ENCODE results near the gene PGF.
"Not testable (repeated sequence)": the region's sequence is repeated elsewhere in the genome, so short reads cannot be mapped to it uniquely, and the experiment has no call there.

PGF gene

DNA sequence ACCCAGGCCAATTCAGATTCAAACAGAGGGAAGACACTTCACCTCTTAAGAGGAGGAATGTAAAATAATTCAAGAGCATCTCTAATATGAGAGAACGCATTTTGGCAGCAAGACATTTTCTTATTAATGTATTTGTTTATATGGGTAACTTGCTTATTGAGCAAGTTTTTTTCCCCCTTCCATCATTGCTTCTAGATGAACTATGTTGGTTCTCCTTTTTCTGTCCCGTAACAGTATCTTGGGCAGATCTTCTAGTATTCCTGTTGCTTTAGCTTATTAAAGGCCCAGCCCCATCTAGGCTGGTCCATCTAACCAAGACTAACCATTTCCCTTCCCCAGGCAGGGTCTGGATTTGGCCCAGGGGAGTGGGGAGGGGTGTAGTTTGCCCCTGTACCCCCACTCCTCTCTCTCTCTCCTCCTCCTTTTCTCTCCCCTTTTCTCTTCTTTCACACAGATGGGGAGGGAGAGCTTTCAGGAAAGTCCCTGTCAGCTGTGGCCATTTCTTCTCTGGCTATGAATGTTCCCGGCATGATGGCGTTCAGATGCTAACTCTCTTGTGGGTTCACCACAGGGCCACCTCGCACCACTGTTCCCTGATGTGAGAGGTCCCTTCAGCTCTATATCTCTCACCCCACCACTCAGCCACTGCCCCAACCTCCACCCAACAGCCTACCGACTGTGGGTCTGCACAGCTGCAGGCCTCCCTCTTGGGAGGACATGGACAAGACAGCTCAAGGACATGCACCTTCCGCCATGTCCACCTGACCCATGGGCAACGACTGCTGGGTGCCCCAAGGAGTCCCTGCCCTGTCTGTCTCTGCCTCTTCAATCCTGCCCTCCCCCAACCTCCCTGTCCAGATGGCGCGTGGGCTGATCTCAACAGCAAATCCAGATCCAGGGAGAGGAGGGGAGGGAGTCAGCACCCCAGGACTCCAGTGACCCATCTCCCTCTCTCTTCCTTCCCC lies 16.6 kb downstream of the PGF start:
- peak; percentile 45 for DNase-seq

DNA sequence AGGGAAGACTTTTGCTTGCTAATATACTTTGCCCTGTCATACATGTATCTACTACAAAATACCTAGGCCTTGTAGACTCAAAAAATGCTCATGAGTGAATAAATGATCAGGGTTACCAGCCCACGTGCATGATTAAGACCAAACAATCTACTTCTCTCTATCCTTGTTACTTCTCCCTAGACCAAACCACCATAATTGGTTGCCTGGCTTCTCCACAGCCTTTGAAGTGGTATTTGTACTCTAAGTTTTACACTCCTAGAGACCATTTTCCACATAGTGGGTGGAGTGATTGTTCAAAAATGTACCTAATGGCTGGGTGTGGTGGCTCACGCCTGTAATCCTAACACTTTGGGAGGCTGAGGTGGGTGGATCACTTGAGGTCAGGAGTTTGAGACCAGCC lies 18.2 kb downstream of the PGF start:
- no peak for DNase-seq

DNA sequence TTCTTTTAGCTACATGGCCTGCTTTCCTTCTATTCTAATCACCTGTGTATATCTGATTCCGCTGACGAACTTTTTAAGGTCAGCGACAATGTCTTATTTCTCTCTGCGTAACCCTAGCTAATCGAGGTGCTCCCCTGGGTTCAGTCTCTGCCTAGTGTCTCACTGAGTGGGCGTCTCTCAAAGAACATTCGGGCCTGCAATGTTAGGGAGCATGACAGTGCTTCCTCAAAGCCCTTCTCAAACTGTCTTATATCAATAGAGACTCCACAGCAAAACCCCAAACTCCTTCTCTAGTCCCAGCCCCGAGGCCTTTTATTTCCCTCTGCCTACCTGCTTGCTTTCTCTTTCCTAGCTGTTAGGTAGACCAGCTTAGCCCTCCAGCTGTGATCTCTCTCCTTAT lies 18.7 kb downstream of the PGF start:
- no peak for DNase-seq

DNA sequence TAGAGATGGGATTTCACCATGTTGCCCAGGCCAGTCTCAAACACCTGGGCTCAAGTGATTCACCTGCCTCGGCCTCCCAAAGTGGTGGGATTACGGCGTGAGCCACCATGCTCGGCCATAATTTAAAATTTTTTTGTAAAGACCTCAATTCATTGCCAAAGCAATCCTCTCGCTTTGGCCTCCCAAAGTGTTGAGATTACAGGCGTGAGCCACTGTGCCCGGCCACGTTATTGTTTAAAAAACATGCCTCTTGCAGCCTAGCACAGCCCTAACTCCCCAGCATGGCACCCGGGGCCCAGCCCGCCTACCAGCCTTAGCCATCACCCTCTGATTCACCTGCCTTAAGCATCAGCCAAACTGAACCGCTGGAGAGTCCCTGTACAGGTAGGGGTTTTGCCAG lies 19.2 kb downstream of the PGF start:
- DNase-seq = no peak

- no peak for DNase-seq
These were observed 20.1 kb downstream of the PGF start for GRCh38 chr14:74935360-74935680.

DNA sequence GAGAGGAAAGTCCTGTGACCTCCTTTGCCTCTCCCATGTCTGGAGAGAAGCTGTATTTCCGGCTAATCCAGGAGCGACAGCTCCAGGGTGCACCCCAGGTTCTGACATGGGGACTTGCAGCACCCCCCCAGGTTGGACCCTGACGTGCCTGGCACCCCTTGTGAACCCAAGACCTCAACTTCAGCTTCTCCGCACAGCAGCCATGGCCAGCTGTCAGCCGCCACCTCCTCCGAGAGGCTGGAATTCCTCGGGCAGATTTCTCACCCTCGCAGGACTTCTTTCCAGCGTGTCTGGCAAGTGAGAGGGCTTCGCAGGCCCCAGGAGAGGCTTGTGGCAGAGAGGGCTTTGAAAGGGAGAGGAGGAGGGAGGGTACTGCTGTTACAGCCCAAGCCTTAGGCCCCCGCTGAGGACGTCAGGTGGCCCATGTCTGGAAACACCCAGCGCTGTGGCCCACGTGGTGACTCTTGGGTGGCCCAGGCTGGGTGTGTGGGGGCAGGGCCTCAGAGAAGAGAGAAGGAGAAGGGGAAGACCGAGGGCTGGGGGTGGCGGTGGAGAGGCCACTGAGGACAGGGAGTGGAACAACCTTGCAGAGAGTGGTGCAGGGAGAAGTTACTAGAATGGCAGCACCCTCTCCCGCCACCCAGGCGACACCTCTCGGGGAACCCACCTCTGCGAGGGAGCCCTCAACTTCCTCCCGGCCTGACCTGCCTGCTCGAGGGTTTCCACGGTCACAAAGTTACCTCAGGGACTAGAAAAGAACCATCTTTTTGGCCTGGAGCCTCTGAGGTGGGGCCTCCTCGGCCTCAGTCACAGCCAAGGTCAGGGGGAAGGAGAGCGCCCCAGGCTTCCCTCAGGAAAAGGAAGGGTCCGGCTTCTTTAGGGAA lies 20.7 kb downstream of the PGF start:
- DNase-seq = no peak

GRCh38 chr14:74934041-74934440 lies 21.4 kb downstream of the PGF start:
- DNase-seq = no peak

DNA sequence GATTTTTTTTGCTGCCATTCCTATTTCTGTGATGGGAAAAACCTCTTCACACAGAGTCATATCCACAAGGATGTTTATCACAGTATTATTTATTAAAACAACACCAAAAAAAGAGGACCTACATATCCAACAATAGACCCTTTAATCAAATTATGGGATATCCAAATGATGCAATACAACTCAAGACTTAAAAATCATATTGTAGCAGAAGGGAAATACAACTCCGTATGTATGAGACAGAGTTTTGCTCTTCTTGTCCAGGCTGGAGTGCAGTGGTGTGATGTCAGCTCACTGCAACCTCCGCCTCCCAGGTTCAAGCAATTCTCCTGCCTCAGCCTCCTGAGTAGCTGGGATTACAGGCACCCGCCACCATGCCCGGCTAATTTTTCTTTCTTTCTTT lies 22.5 kb downstream of the PGF start:
- not testable (repeated sequence) for DNase-seq

DNA sequence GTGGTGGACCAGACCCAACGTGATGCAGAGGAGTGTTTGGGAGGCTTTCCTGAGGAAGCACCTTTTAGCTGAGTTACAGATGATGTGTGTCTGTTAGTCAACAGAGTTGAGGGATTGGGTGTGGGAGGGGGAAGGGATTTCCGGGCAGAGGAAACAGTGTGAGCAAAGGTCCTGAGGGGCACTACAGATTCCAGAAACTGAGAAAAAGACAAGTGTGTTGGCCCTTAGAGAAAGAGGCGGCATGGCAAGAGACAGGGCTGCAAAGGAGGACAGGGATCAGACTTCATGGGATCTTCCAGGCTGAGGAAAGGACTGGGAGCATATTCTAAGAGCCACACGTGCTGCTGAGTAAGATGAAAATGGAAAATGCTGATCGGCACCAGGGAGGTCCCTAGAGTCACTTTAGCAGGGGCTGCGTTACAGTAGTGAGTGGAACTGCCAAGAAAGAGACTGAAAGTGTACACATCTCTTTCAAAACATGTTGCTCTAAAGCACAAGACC lies 22.9 kb downstream of the PGF start:
- peak; percentile 62 for DNase-seq

- not testable (repeated sequence) for DNase-seq
These were observed 23.7 kb downstream of the PGF start for GRCh38 chr14:74931744-74932143.

- DNase-seq = no peak
These were observed 26.2 kb downstream of the PGF start for GRCh38 chr14:74929242-74929641.

GRCh38 chr14:74927225-74927624 lies 28.2 kb downstream of the PGF start:
- no peak for DNase-seq

GRCh38 chr14:74924061-74924460 lies 31.3 kb downstream of the PGF start:
- DNase-seq = no peak

GRCh38 chr14:74922752-74923401 lies 32.5 kb downstream of the PGF start, which contains the start of gene RPS6KL1:
Gene RPS6KL1 (minus strand): TSS chr14:74923260. CDS start chr14:74921541, 1,719 bp downstream.
- peak; percentile 77 for DNase-seq

DNA sequence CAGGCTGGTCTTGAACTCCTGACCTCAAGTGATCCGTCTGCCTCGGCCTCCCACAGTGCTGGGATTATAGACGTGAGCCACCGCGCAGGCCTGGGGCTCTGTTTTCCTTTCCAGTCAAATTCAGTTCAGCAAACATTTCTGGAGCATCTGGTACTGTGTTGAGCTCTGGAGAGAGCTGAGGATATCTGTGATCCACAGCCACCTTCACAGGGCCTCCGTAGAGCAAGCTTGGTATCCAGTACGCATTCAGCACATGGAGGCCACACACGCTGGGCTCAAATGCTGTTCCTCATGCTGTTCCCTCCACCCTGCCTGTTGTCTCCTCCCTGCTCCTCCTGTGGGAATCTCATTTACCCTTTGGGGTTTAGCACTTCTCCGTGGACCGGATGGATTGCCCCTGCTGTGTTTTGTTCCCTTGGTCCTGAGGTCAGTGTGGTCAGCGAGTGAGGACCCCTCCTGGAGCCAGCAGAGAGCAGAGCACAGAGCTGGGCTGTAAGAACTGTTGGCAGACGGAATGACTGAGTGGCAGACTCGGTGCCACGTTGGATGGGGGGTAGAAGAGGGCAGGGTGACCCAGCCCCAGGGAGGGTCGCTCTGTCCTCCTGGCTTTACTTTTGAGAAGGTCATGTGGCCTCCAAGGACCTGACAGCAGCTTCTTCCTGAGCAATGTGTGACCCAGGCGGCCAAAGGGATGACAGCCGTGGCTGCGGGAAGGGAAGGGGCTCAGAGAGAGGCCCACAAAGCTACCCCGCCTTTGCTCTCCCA lies 33.2 kb downstream of the PGF start:
- DNase-seq = no peak

DNA sequence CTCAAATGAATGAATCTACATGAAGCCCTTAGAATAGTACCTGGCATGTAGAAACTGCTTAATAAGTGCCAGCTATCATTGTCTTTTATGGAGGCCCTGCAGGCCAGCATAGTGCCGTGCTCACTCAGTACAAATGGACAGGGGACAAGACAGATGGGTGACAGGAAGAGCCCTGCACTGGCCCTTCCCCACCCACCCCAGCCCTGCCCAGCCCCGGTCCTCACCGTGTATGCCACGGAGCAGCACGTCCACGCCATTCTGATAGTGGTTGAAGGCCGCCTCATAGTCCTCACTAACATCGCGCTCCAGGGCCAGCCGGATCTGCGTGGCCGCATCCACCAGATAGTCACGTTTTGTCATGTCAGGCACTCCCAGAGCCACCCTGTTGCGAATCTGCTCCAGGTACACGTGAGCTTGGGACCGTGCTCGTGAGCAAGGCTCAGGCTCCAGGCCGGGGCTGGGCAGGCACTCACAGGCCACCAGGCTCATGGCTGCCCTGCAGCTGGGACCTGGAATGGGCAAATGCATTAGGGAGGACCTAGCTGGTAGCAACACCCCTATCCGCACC lies 34.3 kb downstream of the PGF start:
- DNase-seq = no peak

GRCh38 chr14:74920281-74920680 lies 35.1 kb downstream of the PGF start:
- no peak for DNase-seq

- no peak for DNase-seq
These were observed 35.8 kb downstream of the PGF start for GRCh38 chr14:74919421-74920165.

- no peak for DNase-seq
These were observed 37.0 kb downstream of the PGF start for GRCh38 chr14:74918380-74918779.

GRCh38 chr14:74917646-74918081 lies 37.7 kb downstream of the PGF start:
- DNase-seq = no peak

DNA sequence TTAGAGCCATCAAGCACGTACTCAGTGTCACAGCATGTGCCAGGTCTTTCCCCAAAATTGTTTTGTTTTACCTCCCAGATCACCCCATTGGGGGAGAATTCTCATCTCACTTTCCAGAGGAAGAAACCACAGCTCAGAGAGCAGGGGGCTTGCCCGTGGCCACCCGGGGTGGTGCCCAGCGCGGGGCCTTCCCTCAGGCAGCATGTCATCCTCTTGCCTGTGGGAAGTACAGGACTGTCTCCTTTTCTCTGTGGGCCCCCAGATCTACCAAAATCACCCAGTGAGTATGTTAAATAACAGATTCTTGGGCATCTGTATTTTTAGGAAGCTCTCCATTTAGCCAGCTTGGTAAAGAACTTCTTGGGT lies 38.2 kb downstream of the PGF start:
- no peak for DNase-seq
